ENCODE measurements around the gene ADGRG3. TPM values are rescaled to one million over a fixed set of nuclear protein-coding genes. Genes with fewer than 3 reads are reported as not detected.

ADGRG3 gene
- total and polyA plus RNA-seq, 2 of the 13 experiments (the other 11 are each of a cell fraction or from before 2014, with no cell fraction given): 2.7 to 11.8 TPM

- TF ChIP-seq IRF9 (CRISPR knock-in tag; IDR thresholded peaks at IDR 0.05; ENCODE audit: borderline replicate concordance) (no peak), ELF4 (CRISPR knock-in tag; IDR thresholded peaks at IDR 0.05; ENCODE audit: borderline replicate concordance) (no peak)
Measured at GRCh38 chr16:57645691-57646387, 22.3 kb upstream of the ADGRG3 start (continued).

GRCh38 chr16:57646388-57647039 is 21.6 kb upstream of the ADGRG3 start:
- in situ Hi-C loops (cut with HindIII; ENCODE audit: extremely low pct_ligation_motif_present, low pct_unique_long_range_greater_than_20kb) (loop anchor here (5.0 kb wide), 1 partner anchor 44 kb away; no protein-coding TSS in a partner anchor), intact Hi-C loops (cut with micrococcal nuclease; ENCODE audit: unreplicated experiment) (no loop called here)
- H3K9me3 ChIP-seq (ENCODE audit: low read length): no peaks in the 10 kb centered on the region
- BruUV-seq (replicated peaks): no TSS peak
- ChIA-PET POLR2A (interaction anchor here (1.5 to 3.3 kb wide), 4 partner anchors 11 to 46 kb away, joined by 3 to 22 read pairs (median 6); no protein-coding TSS in a partner anchor), CTCF (ENCODE audit: low intra/inter-chr PET ratio, low total read pairs) (interaction anchor here (1.1 to 12.3 kb wide), 4 partner anchors 51 to 73 kb away, joined by 4 to 571 read pairs (median 135); no protein-coding TSS in a partner anchor)
- ATAC-seq (no peak; the same call in 2 of the 3 replicates), DNase-seq (ENCODE audit: low spot score) (no peak), FAIRE-seq (no peak)
- no peaks in the 10 kb centered on the region for H3K36me3 ChIP-seq (replicated peaks in 1 of 2; ENCODE audit: control insufficient read depth in 1 of 2, insufficient read depth in 2 of 2, low read length in 2 of 2)
- no peak overlapping the region for H3K4me3 ChIP-seq (replicated peaks in 1 of 3; ENCODE audit: insufficient read depth in 1 of 3, low read depth in 2 of 3, low read length in 3 of 3)
- no peaks in the 10 kb centered on the region for H4K20me1 ChIP-seq (ENCODE audit: insufficient read depth, low read length)
- no peaks in the 10 kb centered on the region for H3K79me2 ChIP-seq (ENCODE audit: insufficient read depth, low read length)
- 80% methylated on average over 14 of the region's 14 CpGs for WGBS (ENCODE audit: low lambda C conversion rate)
- H3K9ac ChIP-seq (ENCODE audit: insufficient read depth, low read depth, low read length): no peak overlapping the region
- no peaks in the 10 kb centered on the region for H3K27me3 ChIP-seq (ENCODE audit: control insufficient read depth in 1 of 2, insufficient read depth in 2 of 2, low read length in 2 of 2)
- H3K27ac ChIP-seq (ENCODE audit: extremely low read length, insufficient read depth, low read length): no peak overlapping the region
- H3K4me2 ChIP-seq (ENCODE audit: low read depth, low read length): no peak overlapping the region
- peaks cover 39% of the 10 kb centered on the region for H3K4me1 ChIP-seq (ENCODE audit: insufficient read depth, low read length)
- H2AFZ ChIP-seq (ENCODE audit: low read length): no peak overlapping the region
- TF ChIP-seq THAP9 (CRISPR knock-in tag; IDR thresholded peaks at IDR 0.05; ENCODE audit: borderline replicate concordance): no peak
- TF ChIP-seq ZNF430 (CRISPR knock-in tag; IDR thresholded peaks at IDR 0.05): no peak
- no peak for TF ChIP-seq ZNF660 (CRISPR knock-in tag; IDR thresholded peaks at IDR 0.05; ENCODE audit: borderline replicate concordance, low read depth)
- no peak for TF ChIP-seq RFXANK (CRISPR knock-in tag; IDR thresholded peaks at IDR 0.05)
- no peak for TF ChIP-seq THAP8 (CRISPR knock-in tag; IDR thresholded peaks at IDR 0.05; ENCODE audit: borderline replicate concordance)
- no peak for TF ChIP-seq AHDC1 (CRISPR knock-in tag; IDR thresholded peaks at IDR 0.05; ENCODE audit: borderline replicate concordance)
- no peak for TF ChIP-seq ZSCAN22 (CRISPR knock-in tag; IDR thresholded peaks at IDR 0.05)
- TF ChIP-seq FOXO1 (CRISPR knock-in tag; IDR thresholded peaks at IDR 0.05): no peak

Data from HepG2 (cell line).